ENCODE measurements around the gene ZNF701. TPM values are rescaled to one million over a fixed set of nuclear protein-coding genes. Genes with fewer than 3 reads are reported as not detected.
"Not testable (repeated sequence)": the region's sequence is repeated elsewhere in the genome, so short reads cannot be mapped to it uniquely, and the experiment has no call there.

Gene ZNF701
- total RNA-seq, 1 donor from 2014 or later, result 18.4 TPM

- Histone ChIP-seq H3K9me3 (replicated peaks) (no peaks in the 10 kb centered on the region), H3K36me3 (peaks cover 49% of the 10 kb centered on the region), H3K27ac (replicated peaks) (no peak overlapping the region), H3K27me3 (ENCODE audit: low read depth) (no peaks in the 10 kb centered on the region), H3K4me3 (no peak overlapping the region), H3K4me1 (no peaks in the 10 kb centered on the region)
- no peak for TF ChIP-seq CTCF (IDR thresholded peaks at IDR 0.05; ENCODE audit: borderline replicate concordance)
- intact Hi-C loops (cut with micrococcal nuclease), result no loop called here
- DNase-seq, result no peak
Measured at GRCh38 chr19:52626915-52627314, 56.8 kb downstream of the ZNF701 start.

- DNase-seq; H3K27me3 ChIP-seq (ENCODE audit: low read depth); H3K27ac ChIP-seq (replicated peaks); H3K4me3 ChIP-seq; intact Hi-C loops (cut with micrococcal nuclease); H3K9me3 ChIP-seq (replicated peaks); H3K4me1 ChIP-seq: not testable (repeated sequence)
- H3K36me3 ChIP-seq, result peaks cover 45% of the 10 kb centered on the region
Measured at GRCh38 chr19:52627441-52627840, 57.4 kb downstream of the ZNF701 start.

GRCh38 chr19:52635786-52636570, 65.9 kb downstream of the ZNF701 start:
- intact Hi-C loops (cut with micrococcal nuclease), result no loop called here
- no peak overlapping the region for H3K4me3 ChIP-seq
- no peak overlapping the region for H3K27ac ChIP-seq (replicated peaks)
- DNase-seq, result no peak
- no peak for TF ChIP-seq CTCF (IDR thresholded peaks at IDR 0.05; ENCODE audit: borderline replicate concordance)
- H3K9me3 ChIP-seq (replicated peaks), result no peaks in the 10 kb centered on the region
- peaks cover 10% of the 10 kb centered on the region for H3K36me3 ChIP-seq
- no peaks in the 10 kb centered on the region for H3K27me3 ChIP-seq (ENCODE audit: low read depth)
- H3K4me1 ChIP-seq, result peaks cover 22% of the 10 kb centered on the region

Other genes starting within 250 kb of the ZNF701 start
- 5.1 TPM for gene ZNF610, start 234.0 kb upstream of the ZNF701 start, total RNA-seq
- gene ZNF880, start 200.4 kb upstream of the ZNF701 start, total RNA-seq, result 24.7 TPM
- gene ZNF528, start 172.4 kb upstream of the ZNF701 start, total RNA-seq, result 16.7 TPM
- gene ZNF534, start 141.1 kb upstream of the ZNF701 start, total RNA-seq, result 0.44 TPM
- 2.4 TPM for gene ZNF578, start 116.7 kb upstream of the ZNF701 start, total RNA-seq
- gene ZNF808, start 42.6 kb upstream of the ZNF701 start, total RNA-seq, result 34.0 TPM
- gene ZNF83, start 68.1 kb downstream of the ZNF701 start, total RNA-seq, result 21.1 TPM
- gene ZNF611, start 164.8 kb downstream of the ZNF701 start, total RNA-seq, result 7.0 TPM
- gene ZNF600, start 216.5 kb downstream of the ZNF701 start, total RNA-seq, result 2.9 TPM